ENCODE measurements around the gene CATSPER1. TPM values are rescaled to one million over a fixed set of nuclear protein-coding genes. Genes with fewer than 3 reads are reported as not detected.

The CATSPER1 gene
- total and polyA plus RNA-seq, 12 donors, result 0.20 to 2.3 (median 0.41) TPM; not detected in 5

GRCh38 chr11:65968600-65969482 is 57.4 kb downstream of the CATSPER1 start:
- DNase-seq, result no peak
- no peak overlapping the region for H3K4me3 ChIP-seq
- TF ChIP-seq POLR2A (IDR thresholded peaks at IDR 0.05) (no peak), CTCF (IDR thresholded peaks at IDR 0.05) (no peak)
- H3K27me3 ChIP-seq, result no peaks in the 10 kb centered on the region
- H3K9me3 ChIP-seq (replicated peaks in 1 of 3), result no peaks in the 10 kb centered on the region
- 82 to 88% (median 85%) methylated on average over 15 of the region's 15 CpGs for WGBS, 4 donors
- intact Hi-C loops (cut with DNase I), result no loop called here
- no peak overlapping the region for H3K27ac ChIP-seq
- H3K4me1 ChIP-seq (replicated peaks in 1 of 2), result peaks cover 0 to 3% of the 10 kb centered on the region in 2 donors
- peaks cover 0 to 64% of the 10 kb centered on the region in 2 donors for H3K36me3 ChIP-seq (replicated peaks in 1 of 2)

- intact Hi-C loops (cut with DNase I), result no loop called here
- Histone ChIP-seq H3K9me3 (replicated peaks in 1 of 3) (no peaks in the 10 kb centered on the region), H3K4me3 (no peak overlapping the region), H3K36me3 (replicated peaks in 1 of 2) (peaks cover 0 to 61% of the 10 kb centered on the region in 2 donors), H3K27me3 (no peaks in the 10 kb centered on the region), H3K4me1 (replicated peaks in 1 of 2) (peaks cover 9 to 17% of the 10 kb centered on the region in 2 donors), H3K27ac (no peak overlapping the region)
- no peak for TF ChIP-seq POLR2A (IDR thresholded peaks at IDR 0.05)
- TF ChIP-seq CTCF (IDR thresholded peaks at IDR 0.05), result no peak
- WGBS, 4 donors, result 90 to 94% (median 92%) methylated on average over 30 of the region's 30 CpGs
- no peak for DNase-seq
These were observed 58.8 kb downstream of the CATSPER1 start for GRCh38 chr11:65967329-65967934.

Other genes with a start within 250 kb of the CATSPER1 start
- gene AP5B1, start 245.5 kb downstream of the CATSPER1 start, total RNA-seq, result 10 to 100 TPM in 8 of 9 donors, 1 to 10 TPM in 1; 4.8 to 30.8 (median 17.2) TPM
- gene AP5B1, start 245.5 kb downstream of the CATSPER1 start, polyA plus RNA-seq, result 1 to 10 TPM; 1.9 to 8.2 (median 3.4) TPM
- gene OVOL1, start 239.4 kb downstream of the CATSPER1 start, total RNA-seq, result not detected
- gene OVOL1, start 239.4 kb downstream of the CATSPER1 start, polyA plus RNA-seq, result under 1 TPM in 1 of 3 donors, not detected in 2; 0.07 TPM
- gene SNX32, start 192.5 kb downstream of the CATSPER1 start, total RNA-seq, result 1 to 10 TPM in 1 of 9 donors, under 1 TPM in 5, not detected in 3; 0.25 to 1.2 (median 0.46) TPM
- gene SNX32, start 192.5 kb downstream of the CATSPER1 start, polyA plus RNA-seq, result 1 to 10 TPM in 1 of 3 donors, under 1 TPM in 2; 0.11 to 1.1 (median 0.61) TPM
- 100 to 1,000 TPM; 354 to 765 (median 610) TPM for gene CFL1, start 168.3 kb downstream of the CATSPER1 start, total RNA-seq
- 100 to 1,000 TPM; 217 to 752 (median 376) TPM for gene CFL1, start 168.3 kb downstream of the CATSPER1 start, polyA plus RNA-seq
- 10 to 100 TPM; 17.5 to 53.7 (median 37.0) TPM for gene MUS81, start 166.0 kb downstream of the CATSPER1 start, total RNA-seq
- 100 to 1,000 TPM in 2 of 3 donors, 10 to 100 TPM in 1; 16.1 to 147 (median 103) TPM for gene MUS81, start 166.0 kb downstream of the CATSPER1 start, polyA plus RNA-seq
- 100 to 1,000 TPM in 2 of 9 donors, 10 to 100 TPM in 7; 30.3 to 111 (median 62.9) TPM for gene EFEMP2, start 153.7 kb downstream of the CATSPER1 start, total RNA-seq
- gene EFEMP2, start 153.7 kb downstream of the CATSPER1 start, polyA plus RNA-seq, result 100 to 1,000 TPM in 1 of 3 donors, 10 to 100 TPM in 2; 20.3 to 156 (median 92.9) TPM
- gene CTSW, start 146.6 kb downstream of the CATSPER1 start, total RNA-seq, result 1 to 10 TPM in 3 of 9 donors, under 1 TPM in 4, not detected in 2; 0.28 to 3.4 (median 0.84) TPM
- 1 to 10 TPM in 2 of 3 donors, under 1 TPM in 1; 0.88 to 4.8 (median 2.9) TPM for gene CTSW, start 146.6 kb downstream of the CATSPER1 start, polyA plus RNA-seq
- 100 to 1,000 TPM in 2 of 9 donors, 10 to 100 TPM in 7; 57.9 to 183 (median 72.4) TPM for gene FIBP, start 138.0 kb downstream of the CATSPER1 start, total RNA-seq
- gene FIBP, start 138.0 kb downstream of the CATSPER1 start, polyA plus RNA-seq, result 10 to 100 TPM; 71.3 to 87.4 (median 72.5) TPM
- gene CCDC85B, start 135.8 kb downstream of the CATSPER1 start, total RNA-seq, result 100 to 1,000 TPM in 2 of 9 donors, 10 to 100 TPM in 7; 15.5 to 162 (median 59.1) TPM
- gene CCDC85B, start 135.8 kb downstream of the CATSPER1 start, polyA plus RNA-seq, result 100 to 1,000 TPM in 1 of 3 donors, 10 to 100 TPM in 1, under 1 TPM in 1; 0.16 to 124 (median 57.6) TPM
- 10 to 100 TPM in 1 of 9 donors, 1 to 10 TPM in 8; 2.7 to 34.4 (median 3.2) TPM for gene FOSL1, start 126.1 kb downstream of the CATSPER1 start, total RNA-seq
- gene FOSL1, start 126.1 kb downstream of the CATSPER1 start, polyA plus RNA-seq, result 10 to 100 TPM; 12.0 to 32.4 (median 12.7) TPM
- 10 to 100 TPM; 11.5 to 51.9 (median 25.9) TPM for gene C11orf68, start 107.4 kb downstream of the CATSPER1 start, total RNA-seq
- gene C11orf68, start 107.4 kb downstream of the CATSPER1 start, polyA plus RNA-seq, result 10 to 100 TPM; 22.9 to 32.4 (median 32.4) TPM
- 100 to 1,000 TPM in 3 of 9 donors, 10 to 100 TPM in 6; 75.8 to 111 (median 92.3) TPM for gene DRAP1, start 107.1 kb downstream of the CATSPER1 start, total RNA-seq
- gene DRAP1, start 107.1 kb downstream of the CATSPER1 start, polyA plus RNA-seq, result 100 to 1,000 TPM in 2 of 3 donors, 10 to 100 TPM in 1; 63.7 to 269 (median 267) TPM
- gene TSGA10IP, start 81.0 kb downstream of the CATSPER1 start, total RNA-seq, result under 1 TPM in 2 of 9 donors, not detected in 7; 0.24 to 0.33 TPM
- under 1 TPM in 2 of 3 donors, not detected in 1; 0.03 to 0.32 TPM for gene TSGA10IP, start 81.0 kb downstream of the CATSPER1 start, polyA plus RNA-seq
- gene SART1, start 64.7 kb downstream of the CATSPER1 start, total RNA-seq, result 10 to 100 TPM; 16.9 to 47.4 (median 31.2) TPM
- gene SART1, start 64.7 kb downstream of the CATSPER1 start, polyA plus RNA-seq, result 100 to 1,000 TPM in 2 of 3 donors, 10 to 100 TPM in 1; 31.5 to 351 (median 246) TPM
- gene EIF1AD, start 24.3 kb downstream of the CATSPER1 start, total RNA-seq, result 10 to 100 TPM; 16.1 to 49.0 (median 30.9) TPM
- 10 to 100 TPM; 15.5 to 35.6 (median 20.4) TPM for gene EIF1AD, start 24.3 kb downstream of the CATSPER1 start, polyA plus RNA-seq
- 100 to 1,000 TPM in 4 of 9 donors, 10 to 100 TPM in 5; 63.1 to 212 (median 85.6) TPM for gene BANF1, start 24.0 kb downstream of the CATSPER1 start, total RNA-seq
- gene BANF1, start 24.0 kb downstream of the CATSPER1 start, polyA plus RNA-seq, result 100 to 1,000 TPM; 268 to 364 (median 270) TPM
- under 1 TPM in 1 of 9 donors, not detected in 8; 0.55 TPM for gene CST6, start 14.5 kb downstream of the CATSPER1 start, total RNA-seq
- under 1 TPM in 1 of 3 donors, not detected in 2; 0.24 TPM for gene CST6, start 14.5 kb downstream of the CATSPER1 start, polyA plus RNA-seq
- under 1 TPM in 4 of 9 donors, not detected in 5; 0.11 to 0.41 (median 0.22) TPM for gene GAL3ST3, start 22.7 kb upstream of the CATSPER1 start, total RNA-seq
- gene GAL3ST3, start 22.7 kb upstream of the CATSPER1 start, polyA plus RNA-seq, result not detected
- 100 to 1,000 TPM; 125 to 177 (median 143) TPM for gene SF3B2, start 25.9 kb upstream of the CATSPER1 start, total RNA-seq
- gene SF3B2, start 25.9 kb upstream of the CATSPER1 start, polyA plus RNA-seq, result 100 to 1,000 TPM; 101 to 196 (median 127) TPM
- gene PACS1, start 43.8 kb upstream of the CATSPER1 start, total RNA-seq, result 10 to 100 TPM; 21.1 to 60.5 (median 50.6) TPM
- 10 to 100 TPM; 23.9 to 37.4 (median 29.9) TPM for gene PACS1, start 43.8 kb upstream of the CATSPER1 start, polyA plus RNA-seq
- 10 to 100 TPM in 8 of 9 donors, 1 to 10 TPM in 1; 6.8 to 50.0 (median 23.1) TPM for gene KLC2, start 231.2 kb upstream of the CATSPER1 start, total RNA-seq
- 10 to 100 TPM; 14.6 to 68.1 (median 21.4) TPM for gene KLC2, start 231.2 kb upstream of the CATSPER1 start, polyA plus RNA-seq
- 100 to 1,000 TPM; 128 to 190 (median 164) TPM for gene RAB1B, start 242.2 kb upstream of the CATSPER1 start, total RNA-seq
- gene RAB1B, start 242.2 kb upstream of the CATSPER1 start, polyA plus RNA-seq, result 100 to 1,000 TPM; 109 to 168 (median 135) TPM

Data from adrenal gland (tissue), 12 donors.